Measurements from ENCODE around the gene C1orf216.
A peak's percentile ranks its signal among the peaks of the same experiment; 100 is the strongest.
"Not testable (repeated sequence)": the region's sequence is repeated elsewhere in the genome, so short reads cannot be mapped to it uniquely, and the experiment has no call there.

C1orf216 gene
- long read RNA-seq, donor 1, partial matches to known transcripts, result 0 of 2 reads
- long read RNA-seq, donor 1, other reads (novel, unspliced or antisense), result 0 of 2 reads
- long read RNA-seq, donor 2, partial matches to known transcripts, result 0 of 3 reads
- long read RNA-seq, donor 2, other reads (novel, unspliced or antisense), result 0 of 3 reads
- long read RNA-seq, donor 3, partial matches to known transcripts, result 0 of 2 reads
- long read RNA-seq, donor 3, other reads (novel, unspliced or antisense), result 0 of 2 reads
- long read RNA-seq, donor 4, partial matches to known transcripts, result 0 of 3 reads
- long read RNA-seq, donor 4, other reads (novel, unspliced or antisense), result 0 of 3 reads
- long read RNA-seq, donor 5, partial matches to known transcripts, result 0 of 4 reads
- long read RNA-seq, donor 5, other reads (novel, unspliced or antisense), result 0 of 4 reads
- long read RNA-seq, donor 6, transcript C1orf216-201 (2 exons, 3,218 nt), result major isoform, 5 of 5 reads
- long read RNA-seq, donor 6, partial matches to known transcripts, result 0 of 5 reads
- long read RNA-seq, donor 6, other reads (novel, unspliced or antisense), result 0 of 5 reads
- long read RNA-seq, donor 7, transcript C1orf216-201 (2 exons, 3,218 nt), result major isoform, 6 of 6 reads
- long read RNA-seq, donor 7, partial matches to known transcripts, result 0 of 6 reads
- long read RNA-seq, donor 7, other reads (novel, unspliced or antisense), result 0 of 6 reads
- long read RNA-seq, donor 8, partial matches to known transcripts, result 0 of 3 reads
- long read RNA-seq, donor 8, other reads (novel, unspliced or antisense), result 0 of 3 reads

GRCh38 chr1:35718492-35719336 lies at the start of gene C1orf216:
Gene C1orf216, minus strand, starts transcription at chr1:35718884. Its CDS starts 2,563 bp downstream, at chr1:35716321.
- DNase-seq, result peak; percentile 76

- no peak for DNase-seq
Observed at GRCh38 chr1:35764283-35764682, 45.6 kb upstream of the C1orf216 start.

- DNase-seq, result no peak
Observed at GRCh38 chr1:35763201-35763600, 44.5 kb upstream of the C1orf216 start.

- DNase-seq, result no peak
Observed at GRCh38 chr1:35762141-35762540, 43.5 kb upstream of the C1orf216 start.

- DNase-seq, result no peak
Observed at GRCh38 chr1:35756064-35756463, 37.4 kb upstream of the C1orf216 start.

GRCh38 chr1:35753626-35754260 lies 35.1 kb upstream of the C1orf216 start:
- no peak for DNase-seq

GRCh38 chr1:35748326-35748725 lies 29.6 kb upstream of the C1orf216 start:
- DNase-seq, result no peak

- DNase-seq, result no peak
Observed at GRCh38 chr1:35745124-35745730, 26.5 kb upstream of the C1orf216 start.

- DNase-seq, result no peak
Observed at GRCh38 chr1:35737120-35737519, 18.4 kb upstream of the C1orf216 start.

GRCh38 chr1:35727434-35728040 lies 8.9 kb upstream of the C1orf216 start:
- no peak for DNase-seq

GRCh38 chr1:35726450-35727433 lies 8.1 kb upstream of the C1orf216 start:
- DNase-seq, result peak; percentile 37

GRCh38 chr1:35725596-35725995 lies 6.9 kb upstream of the C1orf216 start:
- DNase-seq, result no peak

- peak; percentile 27 for DNase-seq
Observed at GRCh38 chr1:35717911-35718476, 690 bp downstream of the C1orf216 start.

GRCh38 chr1:35715568-35716002 lies 3.1 kb downstream of the C1orf216 start:
- DNase-seq, result peak; percentile 44

GRCh38 chr1:35714921-35715567 lies 3.6 kb downstream of the C1orf216 start:
- DNase-seq, result peak; percentile 20

- DNase-seq, result not testable (repeated sequence)
Observed at GRCh38 chr1:35711098-35711497, 7.6 kb downstream of the C1orf216 start.

GRCh38 chr1:35708952-35709351 lies 9.7 kb downstream of the C1orf216 start:
- no peak for DNase-seq

GRCh38 chr1:35708441-35708921 lies 10.2 kb downstream of the C1orf216 start:
- peak; percentile 37 for DNase-seq
